Peyer's patch (tissue), 4 donors: Measurements from ENCODE around the gene BEND7.

Experiments
- POLR2A ChIP-seq, 2 donors: fragments of 450-650 bp; IDR thresholded peaks; one replicate each; pipeline ENCODE4 v1.5.1; 2017; ENCODE audit warnings: antibody characterized with exemption in 2 of 2, mild to moderate bottlenecking in 2 of 2, moderate library complexity in 2 of 2
- TF ChIP-seq, protein P1 (sequence below), 6 experiments: fragments of 450-650 bp in 4 of 6; fragments of 200-600 bp in 2 of 6; sonication (generic) in 1 of 6; IDR thresholded peaks; one replicate each; pipeline ENCODE4 v1.5.1; 2017 to 2019; ENCODE audit warnings: antibody characterized with exemption in 6 of 6, mild to moderate bottlenecking in 3 of 6, moderate library complexity in 1 of 6

GRCh38 chr10:13515467-13515866 is 13.3 kb downstream of the BEND7 start:
- TF ChIP-seq, protein P1, sequence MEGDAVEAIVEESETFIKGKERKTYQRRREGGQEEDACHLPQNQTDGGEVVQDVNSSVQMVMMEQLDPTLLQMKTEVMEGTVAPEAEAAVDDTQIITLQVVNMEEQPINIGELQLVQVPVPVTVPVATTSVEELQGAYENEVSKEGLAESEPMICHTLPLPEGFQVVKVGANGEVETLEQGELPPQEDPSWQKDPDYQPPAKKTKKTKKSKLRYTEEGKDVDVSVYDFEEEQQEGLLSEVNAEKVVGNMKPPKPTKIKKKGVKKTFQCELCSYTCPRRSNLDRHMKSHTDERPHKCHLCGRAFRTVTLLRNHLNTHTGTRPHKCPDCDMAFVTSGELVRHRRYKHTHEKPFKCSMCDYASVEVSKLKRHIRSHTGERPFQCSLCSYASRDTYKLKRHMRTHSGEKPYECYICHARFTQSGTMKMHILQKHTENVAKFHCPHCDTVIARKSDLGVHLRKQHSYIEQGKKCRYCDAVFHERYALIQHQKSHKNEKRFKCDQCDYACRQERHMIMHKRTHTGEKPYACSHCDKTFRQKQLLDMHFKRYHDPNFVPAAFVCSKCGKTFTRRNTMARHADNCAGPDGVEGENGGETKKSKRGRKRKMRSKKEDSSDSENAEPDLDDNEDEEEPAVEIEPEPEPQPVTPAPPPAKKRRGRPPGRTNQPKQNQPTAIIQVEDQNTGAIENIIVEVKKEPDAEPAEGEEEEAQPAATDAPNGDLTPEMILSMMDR (IDR thresholded peaks at IDR 0.05), result no peak
- no peak for TF ChIP-seq POLR2A (IDR thresholded peaks at IDR 0.05)
